GM20000 (cell line): ENCODE measurements around the gene KIAA1958.

Experiments
- DNase-seq: peaks from one replicate; pipeline ENCODE4 v3.0.0; 2012; ENCODE audit warnings: low spot score
- CTCF ChIP-seq: IDR thresholded peaks from 2 replicates; pipeline ENCODE4 v1.5.1; 2012; ENCODE audit warnings: mild to moderate bottlenecking, control low read depth; ENCODE audit errors: extremely low read depth, missing control alignments

The KIAA1958 gene

GRCh38 chr9:112527959-112528358 is 41.3 kb downstream of the KIAA1958 start:
- DNase-seq = no peak
- no peak for TF ChIP-seq CTCF

- TF ChIP-seq CTCF = no peak
- DNase-seq = no peak
These were observed 42.7 kb downstream of the KIAA1958 start for GRCh38 chr9:112529316-112529715.

- no peak for DNase-seq
- TF ChIP-seq CTCF = no peak
These were observed 44.2 kb downstream of the KIAA1958 start for GRCh38 chr9:112530751-112531205.

GRCh38 chr9:112531666-112532282 is 45.1 kb downstream of the KIAA1958 start:
- DNase-seq = no peak
- TF ChIP-seq CTCF = no peak

GRCh38 chr9:112532427-112532826 is 45.8 kb downstream of the KIAA1958 start:
- DNase-seq = no peak
- no peak for TF ChIP-seq CTCF

GRCh38 chr9:112533660-112534059 is 47.0 kb downstream of the KIAA1958 start:
- DNase-seq = no peak
- no peak for TF ChIP-seq CTCF

- TF ChIP-seq CTCF = no peak
- no peak for DNase-seq
These were observed 48.7 kb downstream of the KIAA1958 start for GRCh38 chr9:112535301-112535700.
